Retina (tissue), 1 donor: ENCODE measurements around the gene FAM199X.
A peak's percentile ranks its signal among the peaks of the same experiment; 100 is the strongest.
"Not testable (repeated sequence)": the region's sequence is repeated elsewhere in the genome, so short reads cannot be mapped to it uniquely, and the experiment has no call there.

Source experiments
- DNase-seq: peaks from one replicate; pipeline ENCODE4 v3.0.0-alpha.2; 2016

FAM199X gene

DNA sequence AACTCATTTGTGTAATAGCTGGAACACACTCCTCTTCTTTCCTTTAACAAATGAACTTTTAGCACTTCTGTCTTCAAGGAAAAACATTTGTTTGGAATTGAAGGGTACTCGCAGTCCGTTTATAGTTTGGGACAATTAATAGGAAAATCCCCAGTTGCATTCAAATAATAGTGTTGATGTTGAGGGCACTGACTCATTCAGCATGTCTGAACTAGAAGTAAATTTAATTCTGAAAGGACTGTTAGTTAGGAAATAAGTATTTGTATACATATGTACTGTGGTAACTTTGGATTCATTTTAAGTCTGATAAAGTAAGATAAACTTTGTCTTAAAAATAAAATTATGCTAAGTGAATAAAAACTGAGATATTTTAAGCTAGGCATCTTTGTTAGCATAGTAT, 27.2 kb downstream of the FAM199X start:
- no peak for DNase-seq

- no peak for DNase-seq
Measured at GRCh38 chrX:104195013-104195412, 28.8 kb downstream of the FAM199X start.

- peak; percentile 4 for DNase-seq
Measured at GRCh38 chrX:104195489-104196084, 29.3 kb downstream of the FAM199X start.

DNA sequence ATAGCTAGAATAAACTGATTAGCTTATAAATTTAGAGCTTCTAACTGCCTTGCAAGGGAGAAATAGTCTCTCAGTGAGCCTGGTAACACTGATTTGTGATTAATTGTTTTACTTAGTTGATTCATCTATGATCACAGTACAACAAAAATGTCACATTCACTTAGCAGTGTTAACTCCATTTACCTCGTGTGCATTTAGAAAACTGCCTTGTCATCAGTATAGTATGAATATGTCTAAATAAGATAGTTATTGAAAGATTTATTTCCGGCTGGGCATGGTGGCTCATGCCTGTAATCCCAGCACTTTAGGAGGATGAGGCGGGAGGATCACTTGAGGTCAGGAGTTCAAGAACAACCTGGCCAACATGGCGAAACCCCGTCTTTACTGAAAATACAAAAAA, 39.3 kb downstream of the FAM199X start:
- DNase-seq, result no peak

GRCh38 chrX:104211187-104211586, 44.9 kb downstream of the FAM199X start:
- no peak for DNase-seq

- not testable (repeated sequence) for DNase-seq
Measured at GRCh38 chrX:104230060-104230459, 63.8 kb downstream of the FAM199X start.
